HG03066 (cell line): Measurements from ENCODE around the gene KLHL15.
"Not testable (repeated sequence)": the region's sequence is repeated elsewhere in the genome, so short reads cannot be mapped to it uniquely, and the experiment has no call there.

ENCODE experiments used
- ATAC-seq: cut with Tn5 transposase; IDR thresholded peaks from one replicate; pipeline ENCODE4 v1.9.1; 2021; ENCODE audit warnings: low read depth; ENCODE audit not compliant: unreplicated experiment

Gene KLHL15

GRCh38 chrX:24027086-24027485 is at the start of gene KLHL15:
KLHL15 (minus strand) TSS chrX:24027186; CDS start chrX:24006693, 20,493 bp downstream.
- ATAC-seq = no peak

- ATAC-seq = no peak
Measured at GRCh38 chrX:24069877-24070276, 42.9 kb upstream of the KLHL15 start.

GRCh38 chrX:24063488-24063887 is 36.5 kb upstream of the KLHL15 start:
- ATAC-seq = no peak

- ATAC-seq = no peak
Measured at GRCh38 chrX:24055043-24055356, 28.0 kb upstream of the KLHL15 start.

GRCh38 chrX:24054182-24055042 is 27.4 kb upstream of the KLHL15 start, which contains the start of gene EIF2S3:
EIF2S3 (plus strand) TSS chrX:24054956; CDS start chrX:24054969, 13 bp downstream.
- ATAC-seq = peak; percentile 94

GRCh38 chrX:24050522-24051318 is 23.7 kb upstream of the KLHL15 start:
- not testable (repeated sequence) for ATAC-seq

- not testable (repeated sequence) for ATAC-seq
Measured at GRCh38 chrX:24049643-24050042, 22.7 kb upstream of the KLHL15 start.

GRCh38 chrX:24046060-24046459 is 19.1 kb upstream of the KLHL15 start:
- ATAC-seq = not testable (repeated sequence)

- no peak for ATAC-seq
Measured at GRCh38 chrX:24037729-24038128, 10.7 kb upstream of the KLHL15 start.

- no peak for ATAC-seq
Measured at GRCh38 chrX:24034485-24034884, 7.5 kb upstream of the KLHL15 start.

- no peak for ATAC-seq
Measured at GRCh38 chrX:24030597-24030996, 3.6 kb upstream of the KLHL15 start.

GRCh38 chrX:24027985-24028384 is 999 bp upstream of the KLHL15 start:
- ATAC-seq = no peak

GRCh38 chrX:24026432-24026831 is 554 bp downstream of the KLHL15 start:
- ATAC-seq = no peak

GRCh38 chrX:24025741-24026403 is 1.1 kb downstream of the KLHL15 start:
- peak; percentile 29 for ATAC-seq

GRCh38 chrX:24024819-24025740 is 1.9 kb downstream of the KLHL15 start:
- peak; percentile 77 for ATAC-seq

GRCh38 chrX:24023972-24024669 is 2.9 kb downstream of the KLHL15 start:
- ATAC-seq = no peak

GRCh38 chrX:24023544-24023943 is 3.4 kb downstream of the KLHL15 start:
- ATAC-seq = no peak

- no peak for ATAC-seq
Measured at GRCh38 chrX:24020306-24020876, 6.6 kb downstream of the KLHL15 start.

GRCh38 chrX:24019448-24019847 is 7.5 kb downstream of the KLHL15 start:
- no peak for ATAC-seq
